Peyer's patch (tissue), 4 donors: ENCODE data around the gene F7. TPM values are rescaled to one million over a fixed set of nuclear protein-coding genes. Genes with fewer than 3 reads are reported as not detected.

Experiments used
- DNase-seq, 3 donors: peaks; one replicate each; pipeline ENCODE4 v3.0.0-alpha.2; 2017 to 2019
- H3K27ac ChIP-seq, 4 donors: fragments of 200-600 bp; sonication (generic); one replicate each; pipeline ENCODE4 v1.5.1; 2016 to 2019
- H3K27me3 ChIP-seq, 2 donors: fragments of 200-600 bp; sonication (generic); one replicate each; pipeline ENCODE4 v1.5.1; 2019
- H3K36me3 ChIP-seq, 3 donors: fragments of 200-600 bp; sonication (generic); one replicate each; pipeline ENCODE4 v1.5.1; 2016 to 2019
- H3K4me1 ChIP-seq, 4 donors: fragments of 200-600 bp; sonication (generic); one replicate each; pipeline ENCODE4 v1.5.1; 2016 to 2019
- H3K4me3 ChIP-seq, 4 donors: fragments of 200-600 bp; sonication (generic); 1 replicate in 3 of 4; 2 replicates in 1 of 4; pipeline ENCODE4 v1.5.1; 2016 to 2019; ENCODE audit warnings: mild to moderate bottlenecking in 1 of 4
- H3K9me3 ChIP-seq, 4 donors: fragments of 200-600 bp; sonication (generic); one replicate each; pipeline ENCODE4 v1.5.1; 2016 to 2019; ENCODE audit warnings: mild to moderate bottlenecking in 1 of 4
- POLR2A ChIP-seq, 2 donors: fragments of 450-650 bp; IDR thresholded peaks; one replicate each; pipeline ENCODE4 v1.5.1; 2017; ENCODE audit warnings: antibody characterized with exemption in 2 of 2, mild to moderate bottlenecking in 2 of 2, moderate library complexity in 2 of 2
- total RNA-seq, 4 donors: library from RNA; depleted of rRNA; stranded (reverse); fragments of >200 nt; gene quantifications; one replicate each; pipeline ENCODE4 v1.1.0, GENCODE V29; 2016
- TF ChIP-seq, protein P1 (sequence below), 6 experiments: fragments of 450-650 bp in 4 of 6; fragments of 200-600 bp in 2 of 6; sonication (generic) in 1 of 6; IDR thresholded peaks; one replicate each; pipeline ENCODE4 v1.5.1; 2017 to 2019; ENCODE audit warnings: antibody characterized with exemption in 6 of 6, mild to moderate bottlenecking in 3 of 6, moderate library complexity in 1 of 6

Gene F7
- total RNA-seq, 4 donors from 2014 or later, result 1.9 to 2.9 TPM; not detected in 2

GRCh38 chr13:113138792-113139551, 33.4 kb downstream of the F7 start:
- no peaks in the 10 kb centered on the region for H3K4me1 ChIP-seq
- no peak for DNase-seq
- no peak overlapping the region for H3K27ac ChIP-seq
- H3K36me3 ChIP-seq, result no peaks in the 10 kb centered on the region
- no peaks in the 10 kb centered on the region for H3K9me3 ChIP-seq
- TF ChIP-seq, protein P1, sequence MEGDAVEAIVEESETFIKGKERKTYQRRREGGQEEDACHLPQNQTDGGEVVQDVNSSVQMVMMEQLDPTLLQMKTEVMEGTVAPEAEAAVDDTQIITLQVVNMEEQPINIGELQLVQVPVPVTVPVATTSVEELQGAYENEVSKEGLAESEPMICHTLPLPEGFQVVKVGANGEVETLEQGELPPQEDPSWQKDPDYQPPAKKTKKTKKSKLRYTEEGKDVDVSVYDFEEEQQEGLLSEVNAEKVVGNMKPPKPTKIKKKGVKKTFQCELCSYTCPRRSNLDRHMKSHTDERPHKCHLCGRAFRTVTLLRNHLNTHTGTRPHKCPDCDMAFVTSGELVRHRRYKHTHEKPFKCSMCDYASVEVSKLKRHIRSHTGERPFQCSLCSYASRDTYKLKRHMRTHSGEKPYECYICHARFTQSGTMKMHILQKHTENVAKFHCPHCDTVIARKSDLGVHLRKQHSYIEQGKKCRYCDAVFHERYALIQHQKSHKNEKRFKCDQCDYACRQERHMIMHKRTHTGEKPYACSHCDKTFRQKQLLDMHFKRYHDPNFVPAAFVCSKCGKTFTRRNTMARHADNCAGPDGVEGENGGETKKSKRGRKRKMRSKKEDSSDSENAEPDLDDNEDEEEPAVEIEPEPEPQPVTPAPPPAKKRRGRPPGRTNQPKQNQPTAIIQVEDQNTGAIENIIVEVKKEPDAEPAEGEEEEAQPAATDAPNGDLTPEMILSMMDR (IDR thresholded peaks at IDR 0.05), result no peak
- TF ChIP-seq POLR2A (IDR thresholded peaks at IDR 0.05), result no peak
- H3K4me3 ChIP-seq, result no peak overlapping the region
- H3K27me3 ChIP-seq, result no peaks in the 10 kb centered on the region

DNA sequence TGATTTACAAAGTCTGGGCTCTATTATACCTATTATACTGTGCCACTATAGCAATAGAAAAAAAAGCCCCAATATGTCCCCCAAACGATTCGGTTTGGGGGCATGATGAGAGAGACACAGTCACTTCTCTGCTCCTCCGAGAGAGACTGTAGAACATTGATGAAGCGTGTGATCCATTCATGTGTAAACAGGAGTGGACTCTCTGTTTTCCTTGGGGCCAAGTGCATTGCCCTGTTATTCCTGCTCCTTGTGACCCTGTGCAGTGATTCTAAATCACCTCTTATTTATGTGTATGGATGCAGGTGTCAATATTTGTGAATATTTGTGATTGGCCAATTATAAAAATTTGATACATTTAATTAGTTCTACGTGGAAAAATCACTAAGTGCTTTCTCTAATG, 34.0 kb downstream of the F7 start:
- Histone ChIP-seq H3K4me1 (no peaks in the 10 kb centered on the region), H3K36me3 (no peaks in the 10 kb centered on the region), H3K27ac (no peak overlapping the region), H3K4me3 (no peak overlapping the region), H3K9me3 (no peaks in the 10 kb centered on the region), H3K27me3 (no peaks in the 10 kb centered on the region)
- DNase-seq, result no peak
- TF ChIP-seq POLR2A (IDR thresholded peaks at IDR 0.05), result no peak
- TF ChIP-seq, protein P1 (IDR thresholded peaks at IDR 0.05), result no peak

GRCh38 chr13:113140677-113141600, 35.3 kb downstream of the F7 start:
- peak in 1 of 3 donors; percentile 38 for DNase-seq

DNA sequence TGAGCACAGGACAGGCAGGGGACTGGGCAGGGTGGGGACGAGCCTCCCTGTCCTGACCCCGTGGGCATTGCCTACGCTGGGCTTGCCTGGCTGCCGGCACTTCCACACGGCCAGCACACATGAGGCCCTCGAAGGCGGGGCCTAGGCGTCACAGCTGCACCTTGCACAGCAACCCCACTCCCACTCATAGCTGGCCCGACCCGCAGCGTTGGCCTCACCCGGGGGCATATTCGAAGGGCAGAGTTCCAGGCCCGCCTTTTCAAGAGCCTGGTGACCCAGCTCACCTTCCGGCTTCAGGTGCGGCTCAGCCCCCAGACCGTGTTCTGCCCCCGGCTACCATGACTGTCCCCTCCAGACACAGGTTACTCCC, 36.0 kb downstream of the F7 start:
- Histone ChIP-seq H3K27me3 (no peaks in the 10 kb centered on the region), H3K4me1 (no peaks in the 10 kb centered on the region), H3K4me3 (no peak overlapping the region), H3K27ac (no peak overlapping the region), H3K9me3 (no peaks in the 10 kb centered on the region), H3K36me3 (no peaks in the 10 kb centered on the region)
- no peak for TF ChIP-seq POLR2A (IDR thresholded peaks at IDR 0.05)
- TF ChIP-seq, protein P1 (IDR thresholded peaks at IDR 0.05), result no peak
- DNase-seq, result no peak

More at GRCh38 chr13:113140677-113141600, 35.3 kb downstream of the F7 start:
- no peaks in the 10 kb centered on the region for H3K4me1 ChIP-seq
- no peaks in the 10 kb centered on the region for H3K9me3 ChIP-seq
- H3K27ac ChIP-seq, result no peak overlapping the region
- no peaks in the 10 kb centered on the region for H3K27me3 ChIP-seq
- H3K4me3 ChIP-seq, result no peak overlapping the region
- no peaks in the 10 kb centered on the region for H3K36me3 ChIP-seq
- TF ChIP-seq POLR2A (IDR thresholded peaks at IDR 0.05), result no peak
- TF ChIP-seq, protein P1 (IDR thresholded peaks at IDR 0.05), result no peak

DNA sequence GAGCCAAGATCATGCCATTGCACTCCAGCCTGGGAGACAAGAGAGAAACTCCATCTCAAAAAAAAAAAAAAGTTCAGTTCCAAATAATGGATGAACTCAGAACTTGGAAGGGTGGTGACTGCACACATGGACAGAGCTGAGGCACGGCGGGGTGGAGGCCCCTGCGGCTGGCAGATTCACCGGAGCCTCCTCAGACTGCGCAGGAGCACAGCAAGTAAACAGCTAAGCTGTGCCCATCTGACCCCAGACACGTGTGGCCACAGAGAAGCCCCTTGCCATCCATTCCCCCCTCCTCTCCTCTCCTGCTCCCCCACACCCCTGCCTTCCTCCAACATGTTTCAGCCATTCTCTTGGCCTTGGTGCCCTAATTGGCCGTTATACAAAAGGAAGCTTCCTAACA, 37.3 kb downstream of the F7 start:
- Histone ChIP-seq H3K4me3 (no peak overlapping the region), H3K27me3 (no peaks in the 10 kb centered on the region), H3K27ac (no peak overlapping the region), H3K9me3 (no peaks in the 10 kb centered on the region), H3K36me3 (no peaks in the 10 kb centered on the region), H3K4me1 (no peaks in the 10 kb centered on the region)
- TF ChIP-seq, protein P1 (IDR thresholded peaks at IDR 0.05), result no peak
- TF ChIP-seq POLR2A (IDR thresholded peaks at IDR 0.05), result no peak
- no peak for DNase-seq
